Activated CD8-positive, alpha-beta memory T cell treated with anti-CD3 and anti-CD28 coated beads for 1 hour (primary cell): ENCODE data around the gene PRRC2B.
"Not testable (repeated sequence)": the region's sequence is repeated elsewhere in the genome, so short reads cannot be mapped to it uniquely, and the experiment has no call there.

Experiments used
- DNase-seq, 2 donors: peaks; one replicate each; pipeline ENCODE4 v3.0.0-alpha.2; 2020; ENCODE audit warnings: low read depth in 1 of 2; ENCODE audit errors: extremely low read depth in 1 of 2

Gene PRRC2B

DNA sequence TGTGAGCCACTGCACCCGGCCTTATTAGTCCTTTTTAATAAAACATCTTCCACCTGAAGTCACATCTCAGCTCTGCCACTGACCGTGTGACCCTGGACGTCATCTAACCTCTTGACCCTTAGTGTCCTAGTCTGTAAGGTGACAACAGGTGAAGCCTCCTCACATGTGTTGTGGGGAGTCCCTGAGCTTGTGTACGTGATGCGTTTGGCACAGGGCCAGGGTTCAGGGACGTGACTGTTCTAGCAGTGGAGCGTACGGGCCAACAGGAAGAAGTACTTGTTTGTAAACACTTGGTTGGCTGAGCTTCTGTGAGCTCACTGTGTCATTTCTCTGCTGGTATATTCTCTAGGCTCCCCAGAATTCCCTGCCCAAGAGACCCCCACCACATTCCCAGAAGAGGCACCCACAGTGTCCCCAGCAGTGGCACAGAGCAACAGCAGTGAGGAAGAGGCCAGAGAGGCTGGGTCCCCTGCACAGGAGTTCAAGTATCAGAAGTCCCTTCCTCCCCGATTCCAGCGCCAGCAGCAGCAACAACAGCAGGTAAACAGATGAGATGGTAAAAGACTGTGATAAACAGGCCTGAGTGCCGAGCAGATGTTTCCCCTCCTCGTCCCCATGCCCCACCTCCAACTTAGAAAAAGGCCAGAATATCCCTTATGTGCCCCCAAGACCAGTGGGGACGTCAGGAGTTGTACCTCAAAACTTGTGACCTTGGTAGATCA is 73.5 kb downstream of the PRRC2B start:
- DNase-seq = no peak

DNA sequence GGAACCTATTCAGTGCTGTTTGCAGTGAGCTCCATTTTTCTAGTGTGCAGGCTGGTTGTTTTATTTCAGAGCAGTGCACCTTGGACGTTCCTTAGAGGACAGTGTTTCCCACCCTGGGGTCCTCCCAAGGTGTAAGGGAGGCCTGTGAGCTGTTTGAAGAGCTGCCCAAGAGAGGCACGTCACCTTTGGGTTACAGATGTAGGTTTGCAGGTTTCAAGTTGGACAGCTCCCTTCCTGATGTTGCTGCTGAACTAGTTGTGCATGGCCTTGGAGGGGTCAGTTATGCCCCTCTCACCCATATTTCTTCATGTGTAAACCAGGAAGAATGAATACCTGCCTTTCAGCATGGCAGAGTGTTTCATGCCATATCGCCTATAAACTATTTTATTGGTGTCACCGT is 74.1 kb downstream of the PRRC2B start:
- DNase-seq = no peak

DNA sequence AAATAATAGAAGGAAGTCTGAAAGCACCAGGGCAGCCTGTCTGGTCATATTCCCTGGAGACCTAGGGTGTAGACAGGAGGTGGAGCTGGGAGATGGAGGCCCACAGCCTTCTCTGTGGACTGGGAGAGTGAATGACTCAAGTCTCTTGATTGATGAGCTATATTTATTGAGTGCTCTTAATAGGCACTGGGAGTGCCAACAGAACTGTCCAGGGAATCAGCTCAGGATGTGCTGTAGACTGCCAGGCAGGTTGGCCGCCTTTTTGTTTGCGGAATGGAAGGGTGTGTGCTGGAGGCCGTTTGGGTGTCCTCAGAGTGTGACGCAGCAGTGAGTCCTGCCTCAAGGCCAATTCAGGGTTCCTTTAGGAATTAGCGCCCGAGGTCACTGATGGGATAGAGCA is 75.5 kb downstream of the PRRC2B start:
- DNase-seq = no peak

DNA sequence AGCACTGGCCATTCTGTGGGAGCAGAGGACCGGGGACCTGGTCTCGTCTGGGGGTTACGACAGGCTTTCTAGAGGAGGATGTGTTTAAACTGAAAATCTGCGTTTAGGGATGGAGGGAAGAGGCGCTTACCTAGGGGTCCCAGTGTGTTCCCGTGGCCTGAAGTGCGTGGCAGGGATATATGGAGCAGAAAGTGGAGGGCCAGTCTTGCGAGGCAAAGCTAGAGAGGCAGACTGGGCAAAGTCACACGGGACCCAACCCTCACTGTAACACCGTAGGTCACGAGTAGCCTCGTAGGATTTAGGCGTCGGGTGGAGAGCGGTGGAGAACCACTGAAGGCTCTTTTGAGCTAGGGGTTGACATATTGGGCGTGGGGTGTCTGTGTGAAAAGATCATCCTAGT is 76.1 kb downstream of the PRRC2B start:
- DNase-seq = no peak

DNA sequence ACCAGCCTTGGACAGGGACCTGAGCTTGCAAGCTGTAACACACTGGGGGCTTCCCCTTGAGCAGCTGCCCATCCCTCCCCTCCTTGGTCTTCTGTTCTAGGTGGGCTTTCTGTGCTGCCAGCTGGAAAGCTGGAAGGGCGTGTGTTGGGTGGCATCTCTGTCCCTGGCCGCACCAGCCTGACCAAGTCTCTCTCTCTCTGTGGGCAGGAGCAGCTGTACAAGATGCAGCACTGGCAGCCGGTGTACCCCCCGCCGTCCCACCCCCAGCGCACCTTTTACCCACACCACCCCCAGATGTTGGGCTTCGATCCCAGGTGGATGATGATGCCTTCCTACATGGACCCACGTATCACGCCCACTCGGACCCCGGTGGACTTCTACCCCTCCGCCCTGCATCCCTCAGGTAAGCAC is 76.7 kb downstream of the PRRC2B start:
- DNase-seq = no peak

DNA sequence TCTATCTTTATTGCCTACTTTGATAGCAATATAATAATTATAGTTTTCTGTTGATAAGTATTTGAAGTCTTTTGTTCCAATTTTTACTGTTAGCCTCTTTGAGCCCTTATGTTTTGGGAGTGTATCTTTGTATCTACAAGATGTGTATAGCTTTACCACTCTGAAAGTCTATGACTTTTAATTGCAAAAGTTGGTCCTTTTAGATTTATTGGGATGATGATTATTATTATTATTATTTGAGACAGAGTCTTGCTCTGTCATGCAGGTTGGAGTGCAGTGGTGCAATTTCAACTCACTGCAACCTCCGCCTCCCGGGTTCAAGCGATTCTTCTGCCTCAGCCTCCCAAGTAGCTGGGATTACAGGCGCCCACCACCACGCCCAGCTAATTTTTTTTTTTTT is 78.2 kb downstream of the PRRC2B start:
- not testable (repeated sequence) for DNase-seq

DNA sequence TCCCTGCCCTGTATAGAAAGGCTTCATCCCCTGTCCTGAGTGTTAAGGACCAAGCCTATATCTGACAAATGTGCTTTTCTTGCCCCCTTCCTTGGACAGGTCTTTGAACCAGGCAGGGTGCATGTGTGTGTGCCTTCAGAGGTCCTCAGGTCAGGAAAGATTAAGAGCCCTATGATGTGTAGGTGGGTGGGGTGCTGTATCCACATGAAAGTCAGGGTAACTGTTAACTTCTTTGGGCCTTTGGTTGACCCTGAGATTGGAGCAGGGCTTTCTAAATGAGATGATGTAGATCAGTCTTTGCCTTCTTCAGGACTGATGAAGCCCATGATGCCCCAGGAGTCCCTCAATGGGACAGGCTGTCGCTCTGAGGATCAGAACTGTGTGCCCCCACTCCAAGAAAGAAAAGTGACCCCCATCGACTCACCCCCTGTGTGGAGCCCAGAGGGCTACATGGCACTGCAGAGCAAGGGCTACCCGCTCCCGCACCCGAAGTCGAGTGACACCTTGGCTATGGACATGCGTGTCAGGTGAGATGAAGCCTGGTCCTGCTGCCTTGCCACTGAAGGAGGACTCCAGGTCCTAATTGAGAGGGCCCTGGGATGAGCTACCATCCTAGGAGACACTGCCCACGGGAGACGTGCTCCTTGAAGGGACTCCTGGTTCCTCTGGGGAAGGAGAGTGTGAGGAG is 79.5 kb downstream of the PRRC2B start:
- DNase-seq = no peak

DNA sequence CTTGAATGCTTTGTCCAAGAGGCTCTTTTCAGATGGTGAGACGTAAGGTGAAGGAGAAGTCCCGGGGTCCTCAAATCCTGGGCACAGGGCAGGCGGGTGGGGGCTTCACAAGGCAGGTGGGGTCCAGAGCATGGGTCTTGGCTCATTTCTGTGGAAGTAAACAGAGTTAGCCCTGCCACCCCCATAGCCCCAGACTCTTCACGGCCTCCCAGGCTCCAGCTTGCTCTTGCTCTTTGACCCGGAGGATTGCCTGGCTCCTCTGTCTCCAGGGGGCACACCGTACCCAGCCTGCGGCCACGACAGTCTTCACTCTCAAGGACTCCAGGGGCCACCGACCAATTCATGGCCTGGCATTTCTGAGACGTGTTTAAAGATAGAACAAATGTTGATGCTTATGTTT is 80.0 kb downstream of the PRRC2B start:
- no peak for DNase-seq

DNA sequence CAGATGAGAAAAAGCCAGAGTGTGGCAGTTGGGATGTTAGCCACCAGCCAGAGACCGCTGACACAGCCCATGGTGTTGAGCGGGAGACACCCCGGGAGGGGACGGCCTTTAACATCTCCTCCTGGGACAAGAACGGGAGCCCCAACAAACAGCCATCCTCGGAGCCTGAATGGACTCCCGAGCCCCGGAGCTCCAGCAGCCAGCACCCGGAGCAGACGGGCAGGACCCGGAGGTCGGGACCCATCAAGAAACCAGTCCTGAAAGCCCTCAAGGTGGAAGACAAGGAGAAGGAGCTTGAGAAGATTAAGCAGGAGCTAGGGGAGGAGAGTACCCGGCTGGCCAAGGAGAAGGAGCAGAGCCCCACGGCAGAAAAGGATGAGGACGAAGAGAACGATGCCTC is 80.8 kb downstream of the PRRC2B start:
- no peak for DNase-seq

DNA sequence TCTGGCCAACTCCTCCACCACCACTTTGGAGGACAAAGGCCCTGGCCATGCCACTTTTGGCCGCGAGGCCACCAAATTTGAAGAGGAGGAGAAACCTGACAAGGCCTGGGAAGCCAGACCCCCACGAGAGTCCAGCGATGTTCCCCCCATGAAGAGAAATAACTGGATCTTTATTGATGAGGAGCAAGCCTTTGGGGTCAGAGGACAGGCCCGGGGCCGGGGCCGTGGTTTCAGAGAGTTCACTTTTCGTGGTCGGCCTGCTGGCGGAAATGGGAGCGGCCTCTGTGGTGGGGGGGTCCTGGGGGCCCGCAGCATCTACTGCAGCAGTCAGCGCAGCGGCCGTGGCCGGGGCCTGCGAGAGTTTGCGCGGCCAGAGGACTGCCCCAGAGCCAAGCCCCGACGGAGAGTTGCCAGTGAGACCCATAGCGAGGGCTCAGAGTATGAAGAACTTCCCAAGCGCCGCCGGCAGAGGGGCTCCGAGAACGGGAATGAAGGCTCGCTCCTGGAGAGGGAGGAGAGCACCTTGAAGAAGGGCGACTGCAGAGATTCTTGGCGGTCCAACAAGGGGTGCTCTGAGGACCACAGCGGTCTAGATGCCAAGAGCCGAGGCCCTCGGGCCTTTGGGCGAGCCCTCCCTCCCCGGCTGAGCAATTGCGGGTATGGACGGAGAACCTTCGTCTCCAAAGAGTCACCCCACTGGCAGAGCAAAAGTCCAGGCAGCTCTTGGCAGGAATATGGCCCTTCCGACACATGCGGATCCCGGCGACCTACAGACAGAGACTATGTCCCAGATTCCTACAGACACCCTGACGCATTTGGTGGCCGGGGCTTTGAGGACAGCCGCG is 81.4 kb downstream of the PRRC2B start:
- DNase-seq = no peak

DNA sequence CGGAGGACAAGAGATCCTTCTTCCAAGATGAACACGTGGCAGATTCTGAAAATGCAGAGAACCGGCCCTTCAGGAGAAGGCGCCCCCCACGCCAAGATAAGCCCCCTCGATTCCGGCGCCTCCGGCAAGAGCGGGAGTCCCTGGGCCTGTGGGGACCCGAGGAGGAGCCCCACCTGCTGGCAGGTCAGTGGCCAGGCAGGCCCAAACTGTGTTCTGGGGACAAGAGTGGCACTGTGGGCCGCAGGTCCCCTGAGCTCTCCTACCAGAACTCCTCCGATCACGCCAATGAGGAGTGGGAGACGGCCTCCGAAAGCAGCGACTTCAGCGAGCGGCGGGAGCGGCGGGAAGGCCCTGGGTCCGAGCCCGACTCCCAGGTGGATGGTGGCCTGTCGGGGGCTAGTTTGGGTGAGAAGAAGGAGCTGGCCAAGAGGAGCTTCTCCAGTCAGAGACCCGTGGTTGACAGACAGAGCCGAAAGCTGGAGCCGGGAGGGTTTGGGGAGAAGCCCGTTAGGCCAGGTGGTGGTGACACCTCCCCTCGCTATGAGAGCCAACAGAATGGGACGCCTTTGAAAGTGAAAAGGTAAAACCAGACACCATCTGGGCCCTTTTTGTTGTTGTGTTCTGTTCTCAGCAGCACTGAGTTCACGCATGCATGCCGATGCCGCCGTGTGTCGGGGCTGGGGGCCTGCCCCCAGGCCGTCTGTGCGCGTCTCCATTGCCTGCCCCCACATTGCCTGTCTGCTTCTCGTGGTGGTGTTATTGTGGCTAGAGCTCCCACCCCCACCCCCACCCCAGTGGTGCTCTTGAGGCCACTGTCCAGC is 82.3 kb downstream of the PRRC2B start:
- no peak for DNase-seq

DNA sequence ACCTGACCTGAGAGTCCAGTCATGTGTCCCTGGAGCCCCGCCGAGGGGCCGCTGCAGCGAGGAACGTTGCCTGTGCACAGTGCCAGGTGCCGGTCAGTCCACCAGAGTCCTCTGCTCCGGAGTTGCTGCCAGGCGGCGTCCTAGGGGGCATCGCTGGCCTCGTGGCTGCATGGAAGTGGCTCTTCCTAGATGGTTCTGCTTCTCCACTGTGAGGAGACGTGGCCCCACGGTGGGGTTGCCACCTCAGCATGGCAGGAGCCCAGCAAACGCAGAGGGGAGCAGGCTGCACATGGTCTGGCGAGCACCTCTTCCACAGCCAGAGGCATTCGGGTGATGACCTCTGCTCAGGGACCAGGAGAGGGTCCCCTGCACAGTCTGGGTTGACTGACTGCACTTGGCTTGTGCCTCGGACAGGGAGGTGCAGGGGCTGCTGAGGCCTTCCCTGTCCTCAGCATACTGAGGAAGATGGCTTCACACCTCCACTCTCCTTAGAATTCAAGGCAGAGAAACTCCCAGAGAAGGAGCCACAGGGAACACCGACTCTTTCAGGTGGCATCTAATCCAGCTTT is 83.0 kb downstream of the PRRC2B start:
- no peak for DNase-seq

DNA sequence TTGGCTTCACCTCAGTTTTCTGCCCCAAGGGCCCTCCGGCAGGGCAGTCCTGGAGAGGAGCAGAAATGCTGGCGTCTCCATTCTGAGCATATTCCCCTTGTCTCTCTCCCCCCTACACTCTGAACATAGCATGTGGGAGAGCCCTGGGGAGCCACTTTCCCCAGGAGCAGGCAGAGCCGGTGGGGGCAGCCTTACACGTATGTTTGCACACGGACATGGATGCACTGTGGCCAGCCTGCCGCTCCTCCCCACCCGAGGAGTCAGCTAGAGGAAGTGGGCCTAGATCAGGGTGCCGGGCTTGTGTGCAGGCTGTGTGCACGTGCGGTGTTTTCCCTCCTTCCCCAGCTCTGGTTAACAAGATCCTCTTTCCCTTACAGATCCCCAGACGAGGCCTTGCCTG is 83.5 kb downstream of the PRRC2B start:
- DNase-seq = no peak

DNA sequence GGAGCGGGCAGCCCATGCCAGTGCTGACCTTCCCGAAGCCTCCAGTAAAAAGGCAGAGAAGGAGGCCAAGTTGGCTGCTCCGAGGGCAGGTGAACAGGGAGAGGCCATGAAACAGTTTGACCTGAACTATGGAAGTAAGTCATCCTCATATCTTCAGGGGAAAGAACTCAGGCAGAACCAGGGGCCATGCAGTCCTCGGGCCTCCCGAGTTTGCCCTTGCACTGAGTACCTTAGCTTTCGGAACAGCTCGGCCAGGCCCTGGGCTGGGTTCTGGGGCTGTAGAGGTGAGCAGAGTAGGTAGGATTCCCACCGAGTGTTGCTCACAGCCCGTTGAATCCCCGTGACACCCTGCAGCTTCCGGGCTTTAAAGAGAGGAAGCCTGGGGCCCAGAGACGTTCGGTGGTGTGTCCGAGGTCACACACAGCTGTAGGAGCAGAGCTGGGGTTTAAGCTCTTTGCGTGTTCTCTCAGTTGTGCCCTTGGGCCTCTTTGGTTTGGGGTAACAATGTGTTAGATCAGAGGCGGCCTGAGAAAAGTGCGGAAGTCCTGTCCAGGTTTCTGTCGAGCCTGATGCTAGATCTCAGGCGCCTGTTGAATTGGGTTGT is 84.0 kb downstream of the PRRC2B start:
- DNase-seq = no peak

DNA sequence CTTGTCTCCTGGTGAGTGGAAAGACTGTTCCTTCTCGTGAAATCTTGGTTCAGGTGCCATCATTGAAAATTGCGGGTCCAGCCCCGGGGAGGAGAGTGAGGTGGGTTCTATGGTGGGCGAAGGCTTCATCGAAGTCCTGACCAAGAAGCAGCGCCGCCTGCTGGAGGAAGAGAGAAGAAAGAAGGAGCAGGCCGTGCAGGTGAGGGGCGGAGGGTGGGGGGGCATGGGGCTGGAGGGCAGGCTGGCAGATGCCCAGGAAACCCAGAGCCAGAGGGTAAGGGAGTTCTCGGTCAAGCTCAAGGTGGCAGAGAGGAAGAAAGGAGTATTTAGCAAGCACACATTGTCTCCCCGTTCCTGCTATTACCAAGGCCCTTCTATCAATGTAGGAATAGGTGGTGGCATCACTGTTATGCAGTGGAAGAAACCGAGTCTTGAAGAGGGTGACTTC is 84.6 kb downstream of the PRRC2B start:
- peak in 1 of 2 donors; percentile 52 for DNase-seq

DNA sequence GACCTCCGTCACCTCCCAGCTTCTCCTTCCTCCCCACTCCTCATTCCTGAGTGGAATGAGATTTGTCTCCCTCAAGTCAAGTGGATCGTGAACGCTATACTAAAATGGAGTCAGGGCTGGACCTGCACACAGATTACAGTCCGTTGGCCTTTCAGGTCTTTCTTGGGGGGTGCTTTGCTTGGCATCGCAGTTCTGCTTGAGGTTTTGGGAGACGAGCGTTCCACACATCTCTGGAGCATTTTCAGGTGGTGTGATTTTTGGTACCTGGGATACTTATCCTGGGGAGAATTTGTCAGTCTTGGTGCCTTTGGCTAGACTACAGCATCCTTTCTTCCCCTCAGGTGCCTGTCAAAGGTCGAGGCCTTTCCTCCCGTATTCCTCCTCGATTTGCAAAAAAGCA is 85.0 kb downstream of the PRRC2B start:
- no peak for DNase-seq

DNA sequence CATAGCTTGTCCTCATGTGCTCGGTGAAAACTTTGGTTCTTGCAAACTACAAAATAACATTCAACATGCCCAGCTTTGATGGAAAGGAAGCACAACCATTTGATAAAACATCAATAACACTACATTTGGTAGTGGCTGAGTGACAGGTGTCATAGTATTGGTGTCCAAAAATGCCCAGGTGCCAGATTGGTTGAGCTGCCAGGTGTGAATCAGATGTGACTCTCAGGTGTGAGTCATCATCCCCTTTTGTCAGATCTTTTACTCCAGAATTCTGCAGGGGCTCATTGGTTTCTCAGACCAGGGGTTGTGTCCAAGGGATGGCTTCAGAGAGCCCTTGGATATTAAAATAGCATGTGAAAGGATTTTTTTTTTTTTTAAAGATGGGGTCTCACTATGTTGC is 86.4 kb downstream of the PRRC2B start:
- no peak for DNase-seq

DNA sequence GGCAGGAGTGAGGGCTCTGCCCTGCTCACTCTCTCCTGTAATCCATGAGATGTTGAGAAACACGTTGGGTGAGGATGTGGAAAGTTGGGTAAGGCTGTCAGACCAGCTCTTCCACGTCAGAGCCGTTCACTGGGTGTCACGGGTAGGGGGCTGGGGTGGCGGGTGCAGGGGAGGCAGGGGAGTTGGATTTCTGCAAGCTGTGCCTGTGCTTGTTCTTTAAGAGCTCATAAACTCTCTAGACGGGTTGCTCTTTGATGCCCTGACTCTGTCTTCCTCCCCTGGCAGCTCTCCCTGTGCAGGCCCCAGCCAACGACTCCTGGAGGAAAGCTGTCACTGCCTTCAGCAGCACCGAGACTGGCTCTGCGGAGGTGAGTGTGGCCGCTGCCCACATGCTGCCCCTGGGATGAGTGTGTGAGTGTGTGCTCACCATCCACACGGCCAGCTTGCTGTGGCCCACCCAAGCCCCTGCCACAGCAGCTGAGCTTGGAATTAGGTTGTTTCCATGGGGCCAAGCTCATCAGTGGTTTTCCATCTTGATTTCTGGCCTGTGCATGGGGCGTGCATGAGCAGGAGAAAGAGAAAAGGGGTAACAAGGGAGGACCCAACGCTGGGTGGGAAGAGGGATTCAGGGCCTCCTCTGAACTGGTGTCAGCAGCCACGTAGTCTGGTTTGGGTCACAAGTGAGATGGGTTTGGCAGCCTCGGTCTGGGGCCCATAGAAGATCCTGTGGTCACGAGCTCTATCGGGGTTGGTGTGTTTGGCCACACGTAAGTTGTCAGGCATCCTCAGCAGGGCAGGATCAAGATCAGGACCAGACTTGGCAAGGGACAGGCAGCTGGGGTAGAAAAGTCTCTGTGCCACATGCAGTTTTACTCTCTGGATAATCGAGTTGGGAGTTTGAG is 87.8 kb downstream of the PRRC2B start:
- DNase-seq = no peak

DNA sequence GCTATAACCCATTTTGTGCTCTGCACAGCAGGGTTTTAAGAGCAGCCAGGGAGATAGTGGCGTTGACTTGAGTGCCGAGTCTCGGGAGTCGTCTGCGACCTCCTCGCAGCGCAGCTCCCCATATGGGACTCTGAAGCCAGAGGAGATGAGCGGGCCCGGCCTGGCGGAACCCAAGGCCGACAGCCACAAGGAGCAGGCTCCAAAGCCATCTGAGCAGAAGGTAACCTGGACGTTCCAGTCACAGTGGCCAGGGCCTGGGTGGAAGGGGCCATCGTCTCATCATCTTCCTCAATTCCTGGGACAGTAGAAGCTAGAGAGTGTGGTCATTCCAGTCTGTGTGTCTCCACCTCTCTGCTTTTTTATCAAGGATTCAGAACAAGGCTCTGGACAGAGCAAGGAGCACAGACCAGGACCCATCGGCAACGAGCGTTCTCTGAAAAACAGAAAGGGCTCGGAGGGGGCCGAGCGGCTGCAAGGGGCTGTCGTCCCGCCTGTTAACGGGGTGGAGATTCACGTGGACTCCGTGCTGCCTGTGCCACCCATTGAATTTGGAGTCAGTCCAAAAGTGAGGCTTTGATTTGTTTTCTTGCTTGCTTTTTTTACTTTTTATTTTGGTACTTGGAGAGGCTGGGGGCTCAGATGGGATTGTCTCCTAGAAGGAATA is 88.6 kb downstream of the PRRC2B start:
- no peak for DNase-seq
